ENCODE data around the gene PRUNE2.

The PRUNE2 gene

DNA sequence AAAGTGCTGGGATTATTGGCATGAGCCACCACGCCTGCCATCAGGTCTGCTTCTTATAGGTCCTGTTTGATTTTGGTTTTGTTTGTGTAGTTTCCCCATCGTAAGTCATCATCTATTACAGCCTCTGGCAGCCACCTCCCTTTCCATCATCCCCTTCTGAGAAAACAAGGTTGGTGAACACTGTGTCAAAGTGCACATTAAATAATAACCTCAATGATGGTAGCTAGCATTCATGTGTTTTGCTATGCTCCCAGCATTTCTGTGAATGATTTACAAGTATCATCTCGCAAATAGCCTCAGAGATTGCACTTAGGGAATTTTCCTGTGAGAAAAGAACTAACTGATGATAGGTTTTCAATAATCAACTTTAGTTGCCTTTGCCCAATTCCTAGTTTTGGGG is 9.9 kb downstream of the PRUNE2 start:
- Histone ChIP-seq H3K36me3 (ENCODE audit: insufficient read depth, low read length) (no peaks in the 10 kb centered on the region), H3K79me2 (ENCODE audit: insufficient read depth, low read length) (no peaks in the 10 kb centered on the region), H3K4me1 (ENCODE audit: insufficient read depth, low read length) (no peaks in the 10 kb centered on the region), H3K9me3 (ENCODE audit: insufficient read depth, low read length, severe bottlenecking) (no peaks in the 10 kb centered on the region), H3K4me2 (ENCODE audit: insufficient read depth, low read length) (no peak overlapping the region), H3K9ac (ENCODE audit: low read depth, low read length) (no peak overlapping the region), H3K27ac (ENCODE audit: low read length) (no peak overlapping the region), H2AFZ (ENCODE audit: low read depth, low read length) (no peak overlapping the region), H3K27me3 (ENCODE audit: insufficient read depth, low read length, poor library complexity) (no peaks in the 10 kb centered on the region), H3K4me3 (ENCODE audit: low read depth in 1 of 2, low read length in 2 of 2) (no peak overlapping the region), H4K20me1 (ENCODE audit: insufficient read depth, low read length) (no peaks in the 10 kb centered on the region)
- ATAC-seq (ENCODE audit: insufficient read depth, low read depth) (no peak), DNase-seq (no peak)
- no peak for TF ChIP-seq CTCF (IDR thresholded peaks at IDR 0.05; ENCODE audit: borderline replicate concordance, extremely low read depth, low read length, poor library complexity, severe bottlenecking)
- TF ChIP-seq EZH2 (IDR thresholded peaks at IDR 0.05; ENCODE audit: borderline replicate concordance, low read depth, low read length, severe bottlenecking): no peak

- no peak overlapping the region for H2AFZ ChIP-seq (ENCODE audit: low read depth, low read length)
- no peak overlapping the region for H3K27ac ChIP-seq (ENCODE audit: low read length)
- H3K4me3 ChIP-seq (ENCODE audit: low read depth in 1 of 2, low read length in 2 of 2): no peak overlapping the region
- no peaks in the 10 kb centered on the region for H4K20me1 ChIP-seq (ENCODE audit: insufficient read depth, low read length)
- H3K9ac ChIP-seq (ENCODE audit: low read depth, low read length): no peak overlapping the region
- H3K4me1 ChIP-seq (ENCODE audit: insufficient read depth, low read length): no peaks in the 10 kb centered on the region
- H3K79me2 ChIP-seq (ENCODE audit: insufficient read depth, low read length): no peaks in the 10 kb centered on the region
- H3K4me2 ChIP-seq (ENCODE audit: insufficient read depth, low read length): no peak overlapping the region
- no peaks in the 10 kb centered on the region for H3K9me3 ChIP-seq (ENCODE audit: insufficient read depth, low read length, severe bottlenecking)
- no peaks in the 10 kb centered on the region for H3K27me3 ChIP-seq (ENCODE audit: insufficient read depth, low read length, poor library complexity)
- no peak for DNase-seq
- ATAC-seq (ENCODE audit: insufficient read depth, low read depth): no peak
- no peak for TF ChIP-seq CTCF (IDR thresholded peaks at IDR 0.05; ENCODE audit: borderline replicate concordance, extremely low read depth, low read length, poor library complexity, severe bottlenecking)
- H3K36me3 ChIP-seq (ENCODE audit: insufficient read depth, low read length): no peaks in the 10 kb centered on the region
Observed at GRCh38 chr9:76895186-76895585, 10.7 kb downstream of the PRUNE2 start.

DNA sequence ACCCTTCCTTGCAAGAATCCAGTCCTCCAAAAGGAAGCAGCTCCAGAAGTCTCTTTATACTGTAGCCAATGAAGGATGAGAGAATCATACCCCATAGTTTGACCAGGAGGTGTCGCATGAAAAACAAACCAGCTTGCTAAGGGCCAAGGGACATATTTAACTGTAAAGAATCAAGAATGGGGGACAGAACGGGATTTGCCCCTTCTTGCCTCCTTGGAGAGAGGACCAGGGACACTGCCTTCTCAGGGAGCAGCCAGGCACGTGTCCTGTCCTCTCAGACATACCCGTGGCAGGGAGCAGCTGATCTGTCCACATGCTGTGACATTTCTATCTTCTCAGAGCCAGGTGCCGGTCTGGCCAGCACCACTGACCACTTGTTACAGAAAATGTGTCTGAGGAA is 11.7 kb downstream of the PRUNE2 start:
- H3K36me3 ChIP-seq (ENCODE audit: insufficient read depth, low read length): no peaks in the 10 kb centered on the region
- H3K4me2 ChIP-seq (ENCODE audit: insufficient read depth, low read length): no peak overlapping the region
- H4K20me1 ChIP-seq (ENCODE audit: insufficient read depth, low read length): no peaks in the 10 kb centered on the region
- no peak for TF ChIP-seq CTCF (IDR thresholded peaks at IDR 0.05; ENCODE audit: borderline replicate concordance, extremely low read depth, low read length, poor library complexity, severe bottlenecking)
- TF ChIP-seq EZH2 (IDR thresholded peaks at IDR 0.05; ENCODE audit: borderline replicate concordance, low read depth, low read length, severe bottlenecking): no peak
- no peaks in the 10 kb centered on the region for H3K9me3 ChIP-seq (ENCODE audit: insufficient read depth, low read length, severe bottlenecking)
- no peak for DNase-seq
- no peak overlapping the region for H2AFZ ChIP-seq (ENCODE audit: low read depth, low read length)
- ATAC-seq (ENCODE audit: insufficient read depth, low read depth): no peak
- H3K9ac ChIP-seq (ENCODE audit: low read depth, low read length): no peak overlapping the region
- no peaks in the 10 kb centered on the region for H3K27me3 ChIP-seq (ENCODE audit: insufficient read depth, low read length, poor library complexity)
- H3K27ac ChIP-seq (ENCODE audit: low read length): no peak overlapping the region
- H3K79me2 ChIP-seq (ENCODE audit: insufficient read depth, low read length): no peaks in the 10 kb centered on the region
- H3K4me1 ChIP-seq (ENCODE audit: insufficient read depth, low read length): no peaks in the 10 kb centered on the region
- H3K4me3 ChIP-seq (ENCODE audit: low read depth in 1 of 2, low read length in 2 of 2): no peak overlapping the region

DNA sequence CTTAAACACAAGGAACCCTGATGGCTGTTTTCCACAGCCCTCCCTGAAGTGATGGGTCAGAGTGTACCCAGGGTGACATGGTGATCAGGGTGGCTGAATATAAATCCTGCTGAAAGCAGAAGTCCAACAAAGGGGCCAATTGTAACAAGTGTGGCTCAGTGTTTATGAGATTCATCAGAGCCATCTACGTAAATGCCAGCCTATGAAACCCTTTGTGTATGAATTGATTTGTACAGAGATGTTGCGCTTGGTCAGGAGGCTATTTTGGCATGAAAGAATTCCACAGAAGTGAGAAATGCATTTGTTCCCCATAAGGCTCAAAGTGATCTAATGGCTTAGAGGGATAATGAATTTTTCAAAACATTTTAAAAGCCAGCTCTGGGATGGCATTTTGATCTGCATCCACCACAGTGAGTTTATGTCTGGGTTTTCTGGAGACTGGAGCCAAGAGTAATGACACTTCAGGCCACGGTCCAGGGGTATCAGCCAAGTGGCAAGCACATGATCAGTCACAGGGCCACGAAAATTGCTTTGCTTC is 12.4 kb downstream of the PRUNE2 start:
- H3K27ac ChIP-seq (ENCODE audit: low read length): no peak overlapping the region

More for the DNA sequence above, 12.4 kb downstream of the PRUNE2 start:
- ATAC-seq (ENCODE audit: insufficient read depth, low read depth) (no peak), DNase-seq (no peak)
- no peak overlapping the region for H3K4me2 ChIP-seq (ENCODE audit: insufficient read depth, low read length)
- H3K4me1 ChIP-seq (ENCODE audit: insufficient read depth, low read length): no peaks in the 10 kb centered on the region
- TF ChIP-seq CTCF (IDR thresholded peaks at IDR 0.05; ENCODE audit: borderline replicate concordance, extremely low read depth, low read length, poor library complexity, severe bottlenecking) (no peak), EZH2 (IDR thresholded peaks at IDR 0.05; ENCODE audit: borderline replicate concordance, low read depth, low read length, severe bottlenecking) (no peak)
- no peak overlapping the region for H2AFZ ChIP-seq (ENCODE audit: low read depth, low read length)
- no peaks in the 10 kb centered on the region for H3K9me3 ChIP-seq (ENCODE audit: insufficient read depth, low read length, severe bottlenecking)
- no peaks in the 10 kb centered on the region for H3K27me3 ChIP-seq (ENCODE audit: insufficient read depth, low read length, poor library complexity)
- no peaks in the 10 kb centered on the region for H3K79me2 ChIP-seq (ENCODE audit: insufficient read depth, low read length)
- no peak overlapping the region for H3K9ac ChIP-seq (ENCODE audit: low read depth, low read length)
- H3K4me3 ChIP-seq (ENCODE audit: low read depth in 1 of 2, low read length in 2 of 2): no peak overlapping the region
- no peaks in the 10 kb centered on the region for H4K20me1 ChIP-seq (ENCODE audit: insufficient read depth, low read length)
- H3K36me3 ChIP-seq (ENCODE audit: insufficient read depth, low read length): no peaks in the 10 kb centered on the region
